HT1080 (cell line): ENCODE results near the gene RIIAD1. TPM values are rescaled to one million over a fixed set of nuclear protein-coding genes. Genes with fewer than 3 reads are reported as not detected.

Experiments
- DNase-seq: peaks from one replicate; pipeline ENCODE4 v3.0.0-alpha.2; 2015; ENCODE audit warnings: low read depth
- total RNA-seq: library from RNA; depleted of rRNA; stranded (reverse); fragments of >200 nt; shearing (Covaris generic); gene quantifications from 2 replicates; pipeline ENCODE4 v1.2.3, GENCODE V29; 2014

RIIAD1 gene
- total RNA-seq, 1 experiment from 2014 or later = not detected

DNA sequence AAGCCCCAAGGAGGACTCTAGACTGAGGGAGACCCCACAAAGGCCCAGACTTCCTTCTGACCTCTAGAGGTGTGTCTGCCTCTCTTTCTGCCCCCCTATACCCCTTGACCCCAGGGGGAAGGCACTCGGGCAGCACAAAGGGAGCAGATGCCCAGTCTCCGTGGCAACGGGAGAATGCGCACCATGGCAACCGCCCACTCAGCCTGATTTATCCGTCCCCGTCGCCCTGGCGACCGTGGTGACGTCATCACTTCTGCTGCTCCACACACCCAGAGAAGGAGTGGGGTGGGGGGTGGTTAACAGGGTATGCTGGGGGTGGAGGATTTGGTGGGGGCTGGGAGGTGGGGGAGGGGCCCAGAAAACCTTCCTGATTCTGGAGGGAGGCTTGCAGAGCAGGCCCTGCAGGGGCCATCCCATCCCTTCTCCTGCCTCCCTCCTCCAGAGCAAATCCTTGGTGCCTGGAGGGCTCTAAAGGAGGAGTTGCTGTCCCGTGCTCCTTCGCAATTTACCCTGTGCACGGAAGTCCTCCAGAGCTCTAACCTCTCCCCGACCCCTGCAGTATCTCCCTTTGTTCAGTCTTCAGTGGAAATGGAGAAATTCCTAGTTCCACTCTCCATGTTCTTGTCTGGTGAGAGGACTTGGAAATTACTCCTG, 11.0 kb upstream of the RIIAD1 start:
- peak; percentile 42 for DNase-seq

GRCh38 chr1:151711044-151711800, 10.1 kb upstream of the RIIAD1 start:
- DNase-seq = no peak

DNA sequence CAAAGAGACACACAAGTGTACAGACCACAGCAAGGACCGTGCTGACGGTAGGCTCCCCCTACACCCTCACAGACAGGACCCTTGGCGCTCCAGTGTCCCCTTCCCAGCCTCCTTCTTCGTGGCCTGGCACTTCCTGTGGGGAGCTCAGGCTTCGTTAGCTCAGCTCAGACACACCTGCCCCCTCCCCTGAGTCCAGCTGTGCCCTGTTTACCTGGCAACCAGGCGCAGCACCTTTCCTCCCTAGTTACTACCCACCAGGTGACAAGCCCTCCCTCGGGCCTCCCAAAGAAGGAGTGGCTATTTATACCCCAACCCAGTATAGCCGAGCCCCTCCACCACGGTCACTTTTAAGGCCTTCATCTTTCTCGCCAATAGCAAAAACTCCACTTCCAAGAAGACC, 9.4 kb upstream of the RIIAD1 start:
- DNase-seq = no peak

DNA sequence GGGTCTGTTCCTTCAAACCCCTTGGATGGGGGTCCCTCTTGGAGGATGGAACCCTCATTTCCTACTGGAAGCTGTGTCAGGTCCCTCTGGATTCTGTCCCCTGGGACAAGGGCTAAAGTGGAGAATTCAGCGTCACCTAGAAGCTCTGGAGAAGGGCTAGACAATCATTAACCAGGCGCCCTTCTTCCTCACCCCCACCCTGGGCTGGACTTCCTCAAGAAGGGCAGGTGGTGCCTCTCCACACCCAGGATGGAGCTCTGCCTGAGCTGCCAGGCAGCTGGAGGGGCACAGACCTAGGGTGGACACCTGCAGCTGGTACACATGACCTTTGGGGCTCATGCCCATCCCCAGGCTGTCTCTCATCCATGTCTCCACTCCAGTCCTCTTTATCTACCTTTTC, 8.3 kb upstream of the RIIAD1 start:
- DNase-seq = no peak

DNA sequence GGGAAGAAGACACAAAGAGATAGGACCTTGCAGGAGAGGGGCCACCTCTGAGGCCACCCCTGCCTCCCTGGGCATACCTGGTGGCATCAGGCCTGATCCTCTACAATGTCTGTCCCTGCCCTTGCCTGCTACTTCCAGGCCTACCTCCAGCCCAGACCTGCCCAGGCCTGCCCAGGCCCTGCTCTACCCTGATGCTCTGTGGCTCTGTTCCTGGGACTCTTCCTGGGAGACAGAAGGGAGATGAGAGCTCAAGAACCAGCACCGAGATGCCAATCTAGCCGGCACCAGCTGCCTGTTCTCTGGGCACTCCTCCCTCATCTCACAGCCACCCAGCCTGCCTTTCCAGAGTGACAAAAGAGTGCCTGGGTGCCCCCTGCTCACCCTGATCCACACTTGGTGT, 7.4 kb upstream of the RIIAD1 start:
- no peak for DNase-seq

DNA sequence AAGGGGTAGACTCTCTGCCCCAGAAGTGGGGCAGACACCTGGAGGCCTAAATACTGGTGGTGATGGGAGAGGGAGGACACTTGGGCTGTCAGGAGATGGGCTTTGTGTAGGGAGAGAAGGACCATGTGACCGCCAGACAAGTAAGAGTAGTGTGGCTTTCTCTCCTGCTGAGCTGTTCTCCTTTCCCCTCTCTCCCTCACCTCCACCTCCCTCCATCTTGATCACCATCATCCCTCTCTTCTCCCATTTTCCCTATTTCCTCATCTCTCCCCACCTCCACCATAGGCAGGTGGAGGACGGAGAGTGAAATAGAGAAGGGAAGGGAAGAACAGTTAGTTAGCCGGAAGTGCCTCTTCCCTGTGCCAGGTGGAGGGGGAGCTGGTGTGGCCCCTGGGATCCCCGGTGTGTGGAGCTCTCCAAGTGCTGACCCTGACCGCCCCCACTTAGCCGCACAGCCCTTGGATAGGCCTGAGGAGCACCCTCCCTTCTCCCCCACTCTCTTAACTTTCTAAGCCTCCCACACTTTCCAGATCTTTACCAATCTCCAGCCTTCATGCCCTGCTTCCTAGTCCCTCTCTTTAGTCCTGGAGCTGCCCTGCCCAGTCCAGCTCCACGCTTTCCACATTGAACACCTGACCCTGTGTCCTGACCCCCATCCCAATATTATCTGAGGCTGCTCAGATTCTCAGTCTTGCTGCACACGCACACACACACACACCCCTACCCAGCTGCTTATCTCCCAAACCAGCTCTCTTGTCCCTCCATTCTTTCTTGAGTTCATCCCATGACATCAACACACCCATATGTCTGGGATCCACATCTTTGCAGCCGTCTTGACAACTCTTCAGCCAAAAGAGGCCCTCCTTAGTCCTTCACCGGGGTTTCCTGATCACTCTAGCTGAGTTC, 6.2 kb upstream of the RIIAD1 start:
- no peak for DNase-seq

- no peak for DNase-seq
Measured at GRCh38 chr1:151715726-151716404, 5.5 kb upstream of the RIIAD1 start.

GRCh38 chr1:151716405-151716762, 4.9 kb upstream of the RIIAD1 start:
- DNase-seq = no peak

DNA sequence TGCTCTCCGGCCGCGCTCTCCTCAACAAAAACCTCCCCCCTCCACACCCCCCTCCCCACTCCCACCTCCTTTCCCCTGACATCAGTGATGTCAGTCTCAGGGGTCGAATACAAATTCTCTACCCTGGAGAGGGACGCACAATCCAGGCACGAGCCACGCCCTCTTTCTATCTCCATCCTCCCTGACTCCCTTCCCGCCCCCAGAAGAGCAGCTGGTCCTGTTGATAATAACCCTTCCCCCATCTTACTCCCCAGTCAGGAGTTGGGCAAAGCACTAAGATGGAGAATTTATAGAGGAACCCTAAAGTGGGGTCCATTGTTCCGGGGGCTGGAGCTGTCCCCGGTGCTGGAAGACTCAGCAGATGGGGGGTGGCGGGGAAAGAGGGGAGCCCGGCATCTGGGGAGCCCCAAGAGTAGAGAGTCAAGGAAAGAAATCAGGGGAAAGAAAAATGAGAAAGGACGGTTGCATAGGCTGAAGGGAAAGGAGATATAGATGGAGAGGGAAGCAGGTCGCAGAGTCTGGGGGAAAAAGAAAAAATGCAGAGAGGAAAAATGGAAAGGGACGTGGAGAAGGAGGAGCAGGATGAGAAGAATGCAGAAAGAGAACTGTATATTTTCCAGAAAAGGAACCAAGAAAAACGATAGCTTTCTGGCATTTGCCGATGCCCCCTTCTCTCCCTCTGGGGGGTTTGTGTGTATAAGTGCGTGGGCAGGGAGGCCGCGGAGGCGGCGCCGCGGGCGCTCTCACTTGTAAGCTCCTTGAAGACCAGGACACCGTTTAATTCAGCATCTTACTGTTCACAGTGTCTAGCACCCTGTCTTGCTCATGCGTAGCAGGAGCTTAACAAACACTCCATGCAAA, 4.3 kb upstream of the RIIAD1 start, which contains the start of gene CELF3:
Gene CELF3, minus strand, starts transcription at position 33 of the 861 bp plus-strand sequence. CDS start 783 bp downstream, outside the sequence.
- DNase-seq = no peak

GRCh38 chr1:151718011-151718431, 3.3 kb upstream of the RIIAD1 start:
- no peak for DNase-seq

DNA sequence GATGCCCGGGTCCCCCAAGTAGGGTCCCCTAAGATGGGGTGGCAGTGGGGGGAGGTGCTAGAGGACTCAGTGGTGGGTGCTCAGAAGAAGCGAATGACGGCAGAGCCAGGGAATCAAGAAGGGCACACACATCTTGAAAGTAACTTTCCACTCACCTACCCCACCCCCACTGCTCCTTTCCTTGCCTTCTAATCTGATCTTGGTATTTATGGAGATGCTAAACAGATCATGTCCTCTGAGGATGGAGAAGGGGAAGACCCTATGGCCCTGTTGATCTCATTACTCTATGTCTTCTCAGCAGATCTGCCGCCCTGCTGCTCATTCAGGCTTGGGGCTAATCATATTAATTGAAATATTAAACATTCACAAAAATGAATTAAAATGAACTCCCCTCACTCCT, 2.7 kb upstream of the RIIAD1 start:
- DNase-seq = no peak

DNA sequence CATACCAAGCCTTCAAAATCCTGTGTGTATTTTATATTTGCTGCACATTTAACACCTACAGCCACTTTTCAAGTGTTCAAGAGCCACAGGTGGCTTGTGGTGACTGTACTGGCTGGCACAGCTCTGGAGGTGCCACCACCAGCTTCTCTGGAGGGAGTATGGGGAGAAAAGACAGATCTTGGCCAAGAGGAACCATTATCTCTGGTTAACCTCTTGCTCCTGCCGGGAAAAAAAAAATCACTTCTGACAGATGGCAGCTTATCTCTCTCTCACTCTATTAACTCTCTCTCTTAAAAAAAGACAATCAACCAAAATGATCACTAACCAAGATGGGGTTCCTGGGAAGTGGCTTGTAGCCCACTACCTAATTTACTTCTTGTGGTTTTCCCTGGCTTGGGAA, 1.2 kb upstream of the RIIAD1 start:
- DNase-seq = no peak

- DNase-seq = no peak
Measured at GRCh38 chr1:151720554-151720953, 768 bp upstream of the RIIAD1 start.

DNA sequence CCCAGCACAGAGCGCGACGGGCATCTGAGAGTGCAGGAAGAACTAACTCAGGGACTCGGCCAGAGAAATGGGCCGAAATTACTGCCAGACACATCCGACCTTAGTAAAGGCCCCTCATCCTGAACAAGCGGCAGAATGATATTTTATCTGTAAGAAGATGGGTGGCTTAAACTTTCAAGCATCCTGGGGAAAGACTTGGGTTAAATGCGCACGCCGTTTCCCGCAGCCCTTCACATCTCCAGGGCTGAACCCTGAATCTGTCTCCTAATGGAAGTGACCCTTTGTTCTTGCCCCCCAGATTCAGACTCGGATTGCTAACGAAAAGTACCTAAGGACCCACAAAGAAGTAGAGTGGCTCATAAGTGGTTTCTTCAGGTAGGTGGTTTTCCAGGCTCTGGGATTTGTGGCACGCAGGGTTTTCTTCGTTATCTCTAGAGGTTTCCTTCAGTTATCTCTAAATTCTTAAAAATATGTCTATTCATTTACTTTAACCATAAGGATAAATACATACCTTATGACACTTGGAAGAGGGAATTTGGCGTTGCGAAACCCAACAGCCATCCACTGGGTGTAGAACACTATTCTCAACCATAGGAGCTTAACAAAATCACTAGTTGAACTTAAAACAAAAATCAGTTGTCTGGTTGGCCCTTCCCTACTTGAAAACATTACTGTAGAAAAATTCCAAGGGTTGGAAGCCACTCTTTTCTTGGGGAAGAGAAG, 627 bp downstream of the RIIAD1 start:
- DNase-seq = no peak

DNA sequence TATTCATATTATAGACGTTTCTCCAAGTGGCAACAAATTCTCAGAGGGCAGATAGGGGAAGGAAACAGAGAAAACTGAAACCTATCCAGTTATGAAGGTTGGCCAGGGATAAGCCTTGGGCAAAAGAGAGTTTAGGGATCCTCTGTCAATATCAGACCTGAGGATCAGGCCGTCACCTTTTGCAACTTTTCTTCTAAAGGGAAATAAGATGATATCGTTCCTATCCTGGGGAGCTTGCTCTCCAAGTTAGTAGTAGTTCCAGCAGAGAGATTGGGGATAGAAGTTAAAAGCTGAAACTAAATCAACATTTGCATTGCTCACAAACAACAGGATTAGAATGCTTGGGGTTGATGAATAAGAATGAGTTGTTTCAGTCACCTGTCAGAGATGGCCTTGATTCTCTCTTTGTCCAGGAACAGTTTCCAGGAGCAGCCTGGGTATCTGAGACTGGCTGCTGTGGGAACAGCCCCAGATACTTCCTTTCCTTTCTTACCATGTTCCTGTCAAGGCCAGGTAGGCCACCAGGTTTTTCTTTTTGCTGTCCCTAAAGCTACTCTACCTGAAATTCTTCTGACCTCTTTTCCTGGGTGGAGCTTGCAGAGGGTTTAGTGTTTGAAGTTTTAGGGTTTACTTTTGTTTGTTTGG, 2.5 kb downstream of the RIIAD1 start:
- DNase-seq = no peak

DNA sequence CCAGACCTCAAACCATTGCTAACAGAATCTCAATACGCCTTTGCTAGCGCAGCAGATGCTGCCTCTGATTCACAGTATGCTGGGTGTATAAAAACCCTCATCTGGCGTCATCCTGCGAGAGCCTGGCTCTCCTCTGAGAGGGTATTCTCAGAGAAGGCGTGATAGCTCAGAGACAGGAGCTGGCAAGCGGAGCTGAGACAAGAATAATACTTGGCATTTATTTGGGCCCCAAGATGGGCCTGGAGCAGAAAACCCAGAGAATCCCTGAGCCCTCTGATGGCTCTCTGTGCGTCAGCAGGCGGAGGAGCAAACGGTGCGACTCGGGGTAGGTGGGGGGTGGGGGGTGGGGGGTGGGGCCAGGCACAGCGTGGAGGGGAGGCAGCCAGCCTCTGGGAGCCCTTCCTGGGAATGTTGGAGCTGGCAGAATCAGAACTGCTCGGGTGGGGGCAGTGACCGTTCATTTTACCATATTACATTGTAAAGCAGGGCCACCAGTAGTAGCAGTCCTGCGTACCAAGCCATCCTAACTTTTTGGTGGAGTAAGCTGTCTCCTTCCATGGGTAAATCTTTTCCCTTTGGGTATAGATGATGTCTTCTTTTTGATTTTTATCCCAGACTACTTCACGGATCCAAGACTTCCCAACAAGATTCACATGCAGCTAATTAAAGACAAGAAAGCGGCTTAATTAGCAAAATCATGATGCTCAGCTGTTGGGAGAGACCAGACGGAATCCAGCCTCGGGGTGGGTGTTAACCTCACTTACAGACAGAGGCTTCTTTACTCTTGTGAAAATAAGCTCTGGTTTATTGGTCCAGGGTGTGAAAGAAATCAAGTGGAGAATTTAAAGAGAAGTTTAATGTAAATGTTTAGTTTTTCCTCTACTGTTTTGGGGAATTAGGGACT, 7.1 kb downstream of the RIIAD1 start:
- no peak for DNase-seq

GRCh38 chr1:151729157-151729965, 8.0 kb downstream of the RIIAD1 start:
- no peak for DNase-seq
